Measurements from ENCODE around the gene KANSL3.
"Not testable (repeated sequence)": the region's sequence is repeated elsewhere in the genome, so short reads cannot be mapped to it uniquely, and the experiment has no call there.

KANSL3 gene

DNA sequence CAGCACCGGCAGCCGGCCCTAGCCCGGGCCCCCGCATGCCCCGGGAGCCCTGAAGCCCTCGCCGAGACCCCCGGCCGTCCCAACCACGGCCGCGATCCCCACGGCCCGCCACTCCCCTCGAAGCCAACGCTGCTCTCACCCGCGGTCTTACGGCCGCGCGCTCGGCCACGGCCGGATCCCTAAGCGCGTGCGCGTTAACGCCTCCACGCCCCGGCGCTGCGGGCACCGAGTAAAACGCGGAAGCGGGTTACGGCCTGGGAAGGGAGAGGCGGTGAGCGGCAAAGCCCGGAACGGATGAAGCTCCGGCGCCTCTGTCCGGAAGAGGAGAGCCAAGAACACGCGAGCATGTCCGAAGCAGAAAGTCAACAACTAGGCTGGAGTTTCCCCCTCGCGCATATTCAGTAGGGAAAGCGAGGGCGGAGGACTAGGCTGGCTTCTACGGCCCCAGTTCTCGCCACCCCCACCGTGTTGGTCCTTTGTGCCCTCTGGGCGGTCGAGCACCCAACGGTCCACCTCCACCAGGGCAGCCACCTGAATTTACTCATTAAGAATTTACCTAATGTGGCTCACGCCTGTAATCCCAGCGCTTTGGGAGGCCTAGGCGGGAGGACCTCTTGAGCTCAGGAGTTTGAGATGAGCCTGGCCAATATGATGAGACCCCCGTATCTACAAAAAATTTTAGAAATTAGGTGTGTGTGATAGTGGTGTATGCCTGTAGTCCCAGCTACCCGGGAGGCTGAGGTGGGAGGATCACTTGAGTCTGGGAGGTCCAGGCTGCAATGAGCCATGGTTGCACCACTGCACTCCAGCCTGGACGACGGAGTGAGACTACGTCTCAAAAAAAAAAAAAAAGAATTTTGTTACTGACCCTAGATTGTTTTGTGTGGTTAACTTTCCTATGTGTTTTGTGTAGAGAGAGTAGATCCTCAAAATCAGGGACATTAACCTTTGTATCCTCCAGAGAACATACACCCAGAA, at the start of gene KANSL3:
KANSL3 (minus strand) TSS at position 169 of the 978 bp plus-strand sequence. CDS start 1,177 bp downstream, outside the sequence.
- Mint-ChIP-seq H3K9me3 (no peaks in the 10 kb centered on the region), H3K4me3 (peak within 1 kb of the TSS; percentile 91), H3K27me3 (peaks cover 2% of the 10 kb centered on the region), H3K4me1 (ENCODE audit: low read depth) (peaks cover 33% of the 10 kb centered on the region), H3K27ac (peak within 1 kb of the TSS; percentile 92), H3K36me3 (ENCODE audit: low read depth) (peaks cover 39% of the 10 kb centered on the region)
- intact Hi-C loops (cut with micrococcal nuclease) = loop anchor here (5.0 kb wide), 1 partner anchor 124 kb away; the partner anchor contains the start of gene CNNM4

DNA sequence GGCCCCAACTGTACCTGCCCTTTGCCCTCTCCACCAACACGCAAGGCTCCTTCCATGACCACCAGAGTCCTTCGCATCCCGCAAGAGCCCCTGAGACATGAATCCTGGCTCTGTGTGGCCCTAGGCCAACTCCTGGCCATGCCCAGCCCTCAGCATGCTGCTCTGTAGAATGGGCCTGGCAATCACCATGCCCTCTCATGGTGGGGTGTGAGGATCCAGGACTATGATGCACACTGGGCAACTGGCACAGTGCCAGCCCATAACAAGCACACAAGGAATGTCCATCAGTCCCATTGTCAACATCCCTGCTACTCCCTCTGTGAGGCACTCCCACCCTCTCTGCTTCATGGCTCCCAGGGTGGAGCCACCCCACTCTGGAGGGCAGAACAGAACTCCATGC, 49.2 kb upstream of the KANSL3 start:
- intact Hi-C loops (cut with micrococcal nuclease) = no loop called here
- H3K4me3 Mint-ChIP-seq = no peak overlapping the region
- peaks cover 3% of the 10 kb centered on the region for H3K27me3 Mint-ChIP-seq
- H3K27ac Mint-ChIP-seq = no peak overlapping the region
- no peaks in the 10 kb centered on the region for H3K9me3 Mint-ChIP-seq
- no peaks in the 10 kb centered on the region for H3K4me1 Mint-ChIP-seq (ENCODE audit: low read depth)
- H3K36me3 Mint-ChIP-seq (ENCODE audit: low read depth) = no peaks in the 10 kb centered on the region

DNA sequence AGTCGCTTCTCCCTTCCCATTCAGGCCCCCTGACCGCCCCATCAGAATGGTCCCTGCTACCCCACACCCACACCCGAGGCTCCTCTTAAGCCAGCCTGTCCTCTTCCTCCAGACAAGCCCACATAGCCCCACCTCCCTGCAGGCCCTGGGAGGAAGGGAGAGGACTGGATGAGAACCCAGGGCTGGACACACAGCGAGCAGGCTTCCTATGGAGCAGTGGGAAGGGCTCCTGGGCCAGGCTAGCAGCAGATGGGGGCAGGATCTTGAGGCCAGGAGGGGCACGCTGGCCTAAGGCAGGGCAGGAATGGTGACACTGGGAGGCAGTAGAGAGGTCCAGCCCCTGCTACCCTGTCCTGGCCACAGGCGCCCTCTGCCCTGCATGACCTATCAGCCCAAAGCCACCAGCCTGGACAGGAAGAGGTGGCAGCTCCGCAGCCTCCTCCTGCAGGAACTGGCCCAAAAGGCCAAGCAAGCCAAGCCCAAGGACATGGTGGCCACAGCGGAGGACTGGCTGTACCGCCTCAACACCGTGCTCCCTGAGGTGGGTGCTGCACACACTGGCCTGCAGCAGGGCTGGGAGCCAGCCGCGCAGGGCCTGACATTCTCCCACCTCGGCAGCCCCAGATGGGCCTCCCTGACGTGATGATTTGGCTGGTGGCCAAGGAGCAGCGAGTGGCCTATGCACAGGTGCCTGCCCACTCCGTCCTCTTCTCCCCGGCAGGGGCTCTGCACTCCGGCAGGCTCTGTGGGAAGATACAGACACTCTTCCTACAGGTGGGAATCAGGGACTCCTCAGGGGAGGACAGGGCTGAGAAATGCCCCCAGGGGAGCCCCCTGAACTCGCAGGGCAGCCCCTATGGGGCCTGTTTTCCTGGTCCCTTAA, 47.7 kb upstream of the KANSL3 start:
- no peak overlapping the region for H3K4me3 Mint-ChIP-seq
- peaks cover 3% of the 10 kb centered on the region for H3K27me3 Mint-ChIP-seq
- H3K4me1 Mint-ChIP-seq (ENCODE audit: low read depth) = no peaks in the 10 kb centered on the region
- no peaks in the 10 kb centered on the region for H3K36me3 Mint-ChIP-seq (ENCODE audit: low read depth)
- intact Hi-C loops (cut with micrococcal nuclease) = no loop called here
- H3K9me3 Mint-ChIP-seq = no peaks in the 10 kb centered on the region
- H3K27ac Mint-ChIP-seq = no peak overlapping the region

DNA sequence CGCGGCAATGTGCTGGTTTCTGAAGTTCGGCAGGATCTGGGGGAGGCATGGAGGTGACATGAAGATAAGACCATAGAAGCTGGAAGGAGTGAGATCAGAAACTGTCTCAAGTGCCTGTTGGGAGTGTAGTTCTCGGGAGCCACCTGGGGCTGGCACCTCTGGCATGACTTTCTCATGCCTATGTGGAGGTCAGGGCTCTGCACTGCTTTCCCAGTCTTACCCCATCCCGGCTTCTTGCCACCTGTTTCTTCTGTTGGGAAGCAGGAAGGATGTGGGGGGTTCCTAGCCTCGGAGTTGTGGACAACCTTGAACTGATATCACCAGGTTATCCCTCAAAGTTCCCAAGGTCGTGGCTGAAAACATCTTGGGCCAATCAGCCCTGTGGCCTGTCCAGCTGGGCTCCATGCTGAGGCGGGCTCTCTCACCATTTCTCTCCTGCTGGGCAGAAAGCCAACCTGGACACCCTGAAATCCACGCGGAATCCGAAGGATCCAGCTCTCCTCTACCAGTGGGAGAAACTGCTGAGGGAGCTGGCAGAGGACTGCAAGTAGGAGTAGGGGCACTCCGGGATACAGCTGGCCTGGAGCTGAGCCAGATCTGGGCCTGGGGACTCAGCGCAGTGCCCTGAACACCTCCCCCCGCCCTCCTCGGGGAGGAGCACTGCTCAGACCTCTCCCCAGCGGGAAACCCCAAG, 46.9 kb upstream of the KANSL3 start:
- intact Hi-C loops (cut with micrococcal nuclease) = no loop called here
- Mint-ChIP-seq H3K27ac (no peak overlapping the region), H3K9me3 (no peaks in the 10 kb centered on the region), H3K36me3 (ENCODE audit: low read depth) (no peaks in the 10 kb centered on the region), H3K27me3 (peaks cover 3% of the 10 kb centered on the region), H3K4me1 (ENCODE audit: low read depth) (no peaks in the 10 kb centered on the region), H3K4me3 (no peak overlapping the region)

DNA sequence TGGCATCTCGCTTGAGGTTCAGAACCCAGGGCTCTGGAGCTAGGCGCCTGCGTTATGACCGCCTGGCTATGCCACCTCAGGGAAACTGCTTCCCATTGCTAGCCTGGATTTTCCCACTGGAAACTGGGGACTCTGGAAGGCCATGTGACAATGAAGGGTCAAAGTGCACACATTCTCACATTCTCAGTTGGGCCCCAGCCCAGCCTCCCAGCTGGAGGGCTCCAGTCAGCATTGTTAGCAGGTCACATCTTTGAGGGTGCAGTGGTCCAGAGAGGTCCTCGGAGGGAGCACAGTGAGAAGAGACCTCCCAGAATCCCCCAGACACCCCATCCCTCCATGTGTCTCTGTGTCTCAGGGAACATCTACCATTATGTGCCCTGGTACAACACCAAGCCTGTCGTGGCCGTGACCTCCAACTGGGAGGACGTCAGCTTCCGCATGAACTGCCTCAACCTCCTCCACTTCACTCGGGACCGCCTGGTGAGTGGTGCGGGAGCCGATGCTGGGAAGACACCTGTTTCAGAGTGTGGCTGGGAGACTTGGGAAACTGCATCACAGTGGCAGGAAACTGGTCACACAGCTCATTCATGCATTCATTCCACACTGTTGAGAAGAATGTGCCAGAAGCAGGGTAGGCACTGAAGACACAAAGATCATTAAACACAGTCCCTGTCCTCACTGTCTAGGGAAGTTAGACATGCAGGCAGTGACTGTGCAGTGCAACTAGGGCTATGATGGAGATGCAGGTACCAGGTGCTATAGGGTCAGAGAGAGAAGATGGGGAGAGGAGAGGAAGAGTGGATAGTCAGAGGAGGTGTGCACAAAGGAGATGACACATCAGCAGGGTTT, 46.1 kb upstream of the KANSL3 start:
- intact Hi-C loops (cut with micrococcal nuclease) = no loop called here
- H3K36me3 Mint-ChIP-seq (ENCODE audit: low read depth) = no peaks in the 10 kb centered on the region
- no peak overlapping the region for H3K27ac Mint-ChIP-seq
- H3K4me3 Mint-ChIP-seq = no peak overlapping the region
- no peaks in the 10 kb centered on the region for H3K9me3 Mint-ChIP-seq
- H3K4me1 Mint-ChIP-seq (ENCODE audit: low read depth) = no peaks in the 10 kb centered on the region
- peaks cover 6% of the 10 kb centered on the region for H3K27me3 Mint-ChIP-seq

DNA sequence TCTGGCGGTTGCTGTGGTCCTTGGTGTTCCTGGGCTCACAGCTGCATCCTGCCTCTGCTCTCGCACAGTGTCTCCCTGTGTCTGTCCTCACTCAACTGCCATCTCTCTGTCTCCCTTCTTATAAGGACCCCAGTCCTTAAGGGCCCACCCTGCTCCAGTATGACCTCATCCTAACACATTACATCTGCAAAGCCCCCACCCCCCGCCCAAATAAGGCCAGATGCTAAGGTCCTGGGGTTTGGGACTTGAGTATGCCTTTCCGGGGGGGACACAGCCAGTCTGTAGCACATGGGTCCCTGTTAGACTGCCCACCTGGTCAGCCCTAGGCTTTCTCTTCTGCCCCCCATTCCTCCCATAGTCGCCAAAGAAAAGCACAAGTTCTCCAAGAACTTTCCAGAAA, 45.2 kb upstream of the KANSL3 start:
- peaks cover 8% of the 10 kb centered on the region for H3K27me3 Mint-ChIP-seq
- no peak overlapping the region for H3K4me3 Mint-ChIP-seq
- intact Hi-C loops (cut with micrococcal nuclease) = no loop called here
- H3K4me1 Mint-ChIP-seq (ENCODE audit: low read depth) = no peaks in the 10 kb centered on the region
- H3K27ac Mint-ChIP-seq = no peak overlapping the region
- H3K9me3 Mint-ChIP-seq = no peaks in the 10 kb centered on the region
- H3K36me3 Mint-ChIP-seq (ENCODE audit: low read depth) = no peaks in the 10 kb centered on the region

DNA sequence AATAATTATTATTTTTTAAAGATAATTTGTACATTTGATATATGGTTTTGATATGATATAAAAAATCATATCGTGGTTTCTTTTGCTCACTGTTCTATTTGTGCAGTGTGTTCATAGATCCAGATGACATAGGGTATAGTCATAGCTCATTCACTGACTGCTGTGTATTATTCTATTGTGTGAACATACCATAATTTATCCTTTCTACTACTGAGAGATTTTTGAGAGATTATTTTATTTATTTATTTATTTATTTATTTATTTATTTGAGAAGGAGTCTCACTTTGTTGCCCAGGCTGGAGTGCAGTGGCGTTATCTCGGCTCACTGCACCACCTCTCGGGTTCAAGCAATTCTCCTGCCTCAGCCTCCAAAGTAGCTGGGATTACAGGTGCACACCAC, 43.4 kb upstream of the KANSL3 start:
- no peak overlapping the region for H3K4me3 Mint-ChIP-seq
- intact Hi-C loops (cut with micrococcal nuclease) = no loop called here
- no peak overlapping the region for H3K27ac Mint-ChIP-seq
- H3K27me3 Mint-ChIP-seq = peaks cover 8% of the 10 kb centered on the region
- H3K36me3 Mint-ChIP-seq (ENCODE audit: low read depth) = no peaks in the 10 kb centered on the region
- no peaks in the 10 kb centered on the region for H3K9me3 Mint-ChIP-seq
- no peaks in the 10 kb centered on the region for H3K4me1 Mint-ChIP-seq (ENCODE audit: low read depth)

DNA sequence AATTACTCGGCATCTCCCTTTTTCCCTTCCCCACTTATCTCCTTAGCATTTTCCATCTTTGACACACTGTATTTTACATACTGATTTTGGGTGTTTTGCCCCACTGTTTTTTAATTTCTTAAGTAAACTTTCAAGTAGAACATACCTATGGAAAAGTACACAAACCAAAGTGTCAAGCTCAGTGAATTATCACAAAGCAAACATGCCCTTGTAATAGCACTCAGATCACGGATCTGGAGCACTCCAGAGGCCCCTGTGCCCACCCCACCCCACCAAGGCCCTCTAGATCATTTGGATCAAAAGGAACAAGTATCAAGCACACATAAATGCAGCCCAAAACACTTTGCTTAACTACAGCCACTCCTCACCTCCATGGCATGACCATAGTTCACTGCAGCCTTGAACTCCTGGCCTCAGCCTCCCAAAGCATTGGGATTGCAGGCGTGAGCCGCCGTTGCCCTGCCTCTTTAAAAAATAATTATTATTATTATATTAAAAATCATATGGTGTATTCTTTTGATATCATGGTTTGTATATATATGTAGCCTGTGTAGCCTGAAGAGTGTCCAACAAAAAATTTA, 42.5 kb upstream of the KANSL3 start:
- H3K27ac Mint-ChIP-seq = no peak overlapping the region
- H3K4me1 Mint-ChIP-seq (ENCODE audit: low read depth) = no peaks in the 10 kb centered on the region
- H3K9me3 Mint-ChIP-seq = no peaks in the 10 kb centered on the region
- intact Hi-C loops (cut with micrococcal nuclease) = no loop called here
- peaks cover 8% of the 10 kb centered on the region for H3K27me3 Mint-ChIP-seq
- H3K36me3 Mint-ChIP-seq (ENCODE audit: low read depth) = no peaks in the 10 kb centered on the region
- H3K4me3 Mint-ChIP-seq = no peak overlapping the region

DNA sequence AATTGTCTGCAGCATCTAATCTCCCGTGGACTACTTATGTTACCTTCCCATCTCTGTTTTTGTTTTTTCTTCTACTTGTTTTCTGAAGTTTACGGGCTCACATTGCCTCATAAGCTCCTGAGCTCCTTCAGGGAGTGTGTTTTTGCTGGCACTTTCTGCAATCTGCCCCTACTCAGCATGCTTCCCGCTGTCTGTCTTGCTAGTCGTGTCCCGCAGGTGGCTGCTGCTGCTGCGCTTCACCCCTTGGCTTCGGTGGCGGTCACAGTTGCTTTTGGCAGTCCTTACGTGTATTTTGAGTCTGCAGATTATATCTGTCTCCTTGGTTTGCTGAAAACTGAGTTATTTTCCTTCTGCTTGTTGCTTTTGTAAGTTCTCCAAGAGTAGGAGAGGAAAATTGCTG, 41.7 kb upstream of the KANSL3 start:
- intact Hi-C loops (cut with micrococcal nuclease) = no loop called here
- H3K27me3 Mint-ChIP-seq = peaks cover 8% of the 10 kb centered on the region

DNA sequence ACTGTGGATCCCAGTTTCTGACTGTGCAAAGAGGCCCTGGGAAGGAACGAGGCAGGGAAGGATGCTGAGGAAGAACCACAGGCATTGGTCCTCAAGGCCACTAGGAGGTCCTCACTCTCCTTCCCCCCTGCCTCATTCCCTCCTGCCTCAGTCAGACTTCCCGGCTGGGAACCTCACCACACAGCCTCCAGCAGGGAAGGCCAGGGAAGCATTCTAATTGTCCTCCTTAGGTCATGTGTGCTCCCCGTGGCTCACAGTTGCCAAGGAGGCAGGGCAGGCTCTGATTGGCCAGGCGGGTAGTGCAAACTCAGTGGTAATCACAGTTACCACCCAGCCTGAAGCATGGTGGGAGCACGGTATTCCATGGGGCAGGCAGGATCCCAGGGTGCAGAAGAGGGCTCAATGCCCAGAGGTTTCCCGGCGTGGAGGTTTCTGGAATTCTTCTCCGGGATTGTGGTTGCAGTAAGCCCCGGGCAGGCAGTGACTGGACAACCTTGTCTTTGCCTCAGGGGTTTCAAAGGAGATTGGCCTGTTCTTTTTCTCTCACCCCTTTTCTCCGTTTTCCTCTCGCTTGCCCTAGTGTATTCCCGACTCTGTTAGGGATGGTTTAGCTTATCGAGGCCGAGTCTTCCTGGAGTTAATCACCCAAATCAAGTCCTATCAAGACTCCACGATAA, 31.6 kb upstream of the KANSL3 start:
- Mint-ChIP-seq H3K9me3 (no peaks in the 10 kb centered on the region), H3K36me3 (ENCODE audit: low read depth) (no peaks in the 10 kb centered on the region), H3K27me3 (no peaks in the 10 kb centered on the region), H3K4me3 (no peak overlapping the region), H3K27ac (no peak overlapping the region), H3K4me1 (ENCODE audit: low read depth) (peaks cover 19% of the 10 kb centered on the region)
- intact Hi-C loops (cut with micrococcal nuclease) = no loop called here

More for the DNA sequence above, 41.7 kb upstream of the KANSL3 start:
- Mint-ChIP-seq H3K4me3 (no peak overlapping the region), H3K27ac (no peak overlapping the region), H3K9me3 (no peaks in the 10 kb centered on the region), H3K4me1 (ENCODE audit: low read depth) (peaks cover 2% of the 10 kb centered on the region), H3K36me3 (ENCODE audit: low read depth) (no peaks in the 10 kb centered on the region)

DNA sequence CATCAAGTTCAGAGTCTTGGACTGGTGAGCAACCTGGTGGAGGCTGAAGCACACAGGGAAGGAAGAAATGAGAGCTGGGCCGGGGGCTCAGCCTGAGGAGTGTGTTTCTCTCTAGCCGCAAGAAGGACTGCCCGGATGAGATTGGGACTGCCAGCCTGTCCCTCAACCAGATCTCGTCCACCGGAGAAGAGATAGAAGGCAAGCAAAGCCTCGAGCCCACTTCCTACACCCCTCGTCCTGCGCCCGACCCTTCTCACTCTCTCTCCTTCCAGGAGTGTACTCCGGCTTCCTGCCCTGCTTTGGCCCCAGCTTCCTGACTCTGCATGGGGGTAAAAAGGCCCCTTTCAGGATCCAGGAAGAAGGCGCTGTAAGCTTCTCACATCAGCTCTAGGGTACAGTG, 30.7 kb upstream of the KANSL3 start:
- peaks cover 18% of the 10 kb centered on the region for H3K4me1 Mint-ChIP-seq (ENCODE audit: low read depth)
- no peak overlapping the region for H3K27ac Mint-ChIP-seq
- intact Hi-C loops (cut with micrococcal nuclease) = no loop called here
- no peaks in the 10 kb centered on the region for H3K9me3 Mint-ChIP-seq
- H3K4me3 Mint-ChIP-seq = no peak overlapping the region
- H3K27me3 Mint-ChIP-seq = no peaks in the 10 kb centered on the region
- no peaks in the 10 kb centered on the region for H3K36me3 Mint-ChIP-seq (ENCODE audit: low read depth)

DNA sequence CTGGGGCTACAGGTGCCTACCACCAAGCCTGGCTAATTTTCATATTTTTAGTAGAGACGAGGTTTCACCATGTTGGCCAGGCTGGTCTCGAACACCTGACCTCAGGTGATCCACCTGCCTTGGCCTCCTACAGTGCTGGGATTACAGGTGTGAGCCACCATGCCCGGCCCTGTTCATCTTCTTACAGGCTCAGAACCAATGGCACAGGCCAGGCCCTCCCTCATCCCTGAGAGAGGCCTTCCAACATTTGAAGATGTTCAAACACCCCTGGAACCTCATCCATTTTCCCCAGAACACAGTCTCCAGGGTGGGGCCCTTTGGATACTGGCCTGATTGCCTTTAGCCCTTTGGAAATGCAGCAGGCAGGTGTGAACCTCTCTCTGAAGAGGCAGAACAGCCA, 27.6 kb upstream of the KANSL3 start:
- H3K36me3 Mint-ChIP-seq (ENCODE audit: low read depth); H3K4me3 Mint-ChIP-seq; H3K9me3 Mint-ChIP-seq; intact Hi-C loops (cut with micrococcal nuclease); H3K27me3 Mint-ChIP-seq: not testable (repeated sequence)
- H3K4me1 Mint-ChIP-seq (ENCODE audit: low read depth) = peaks cover 18% of the 10 kb centered on the region
- peak overlapping the region; percentile 33 for H3K27ac Mint-ChIP-seq

Data from dendritic cell treated with granulocyte-macrophage colony-stimulating factor and Interleukin-4, amounts not matched to agents 40 ng/mL and 50 ng/mL, for 4 days (primary cell).